ENCODE results near the gene SH2B3. TPM values are rescaled to one million over a fixed set of nuclear protein-coding genes. Genes with fewer than 3 reads are reported as not detected.
A peak's percentile ranks its signal among the peaks of the same experiment; 100 is the strongest.

SH2B3 gene
- total and polyA plus RNA-seq, 9 of the 15 experiments (the other 6 are each of a cell fraction or from before 2014, with no cell fraction given), result 10.8 to 75.3 (median 37.4) TPM

- TF ChIP-seq ATF4 (CRISPR knock-in tag; IDR thresholded peaks at IDR 0.05) (no peak), YY1 (IDR thresholded peaks at IDR 0.05; ENCODE audit: borderline replicate concordance in 1 of 3, control insufficient read depth in 1 of 3, extremely low read depth in 1 of 3, insufficient read depth in 3 of 3, insufficient read length in 1 of 3, insufficient replicate concordance in 2 of 3, low read depth in 1 of 3, low read length in 2 of 3) (peak in 1 of 3 experiments; percentile 20), SPI1 (IDR thresholded peaks at IDR 0.05; ENCODE audit: borderline replicate concordance, low read depth, low read length) (peak; percentile 22; the same call in 1 of the 2 replicates), MYNN (IDR thresholded peaks at IDR 0.05) (peak; percentile 68; the same call in 1 of the 2 replicates), MYNN (CRISPR knock-in tag; IDR thresholded peaks at IDR 0.05) (no peak), IRF9 (tag; IDR thresholded peaks at IDR 0.05) (peak; percentile 79), ZNF696 (CRISPR knock-in tag; conservative IDR thresholded peaks at IDR 0.05) (no peak), ZHX1 (conservative IDR thresholded peaks at IDR 0.05; ENCODE audit: low read length) (no peak), HOMEZ (CRISPR knock-in tag; IDR thresholded peaks at IDR 0.05) (no peak), RERE (CRISPR knock-in tag; IDR thresholded peaks at IDR 0.05; ENCODE audit: borderline replicate concordance) (no peak), ZNF431 (CRISPR knock-in tag; IDR thresholded peaks at IDR 0.05) (no peak), NBN (IDR thresholded peaks at IDR 0.05; ENCODE audit: low read depth) (no peak), ZSCAN29 (IDR thresholded peaks at IDR 0.05) (no peak), ZFX (CRISPR knock-in tag; IDR thresholded peaks at IDR 0.05) (no peak), ZNF282 (CRISPR knock-in tag; IDR thresholded peaks at IDR 0.05) (no peak), TAL1 (IDR thresholded peaks at IDR 0.05) (peak; percentile 45)
These were observed 32.2 kb downstream of the SH2B3 start (continued) for GRCh38 chr12:111437816-111438454.
